ENCODE data around the gene ZNF776.
"Not testable (repeated sequence)": the region's sequence is repeated elsewhere in the genome, so short reads cannot be mapped to it uniquely, and the experiment has no call there.

The ZNF776 gene

GRCh38 chr19:57746580-57747471 lies at the start of gene ZNF776:
Gene ZNF776, plus strand, starts transcription at chr19:57746815. Its CDS starts 244 bp downstream, at chr19:57747059.
- DNase-seq (ENCODE audit: low read depth in 2 of 2, low spot score in 1 of 2), result peak; percentile 62 to 69

- DNase-seq (ENCODE audit: low read depth in 2 of 2, low spot score in 1 of 2), result no peak
Measured at GRCh38 chr19:57701625-57702024, 45.0 kb upstream of the ZNF776 start.

GRCh38 chr19:57706346-57706745 lies 40.3 kb upstream of the ZNF776 start:
- no peak for DNase-seq (ENCODE audit: low read depth in 2 of 2, low spot score in 1 of 2)

- no peak for DNase-seq (ENCODE audit: low read depth in 2 of 2, low spot score in 1 of 2)
Measured at GRCh38 chr19:57708641-57709361, 37.8 kb upstream of the ZNF776 start, which contains the start of gene ZNF154. Gene ZNF154, minus strand, starts transcription at chr19:57709204. Its CDS starts 233 bp downstream, at chr19:57708971.

- DNase-seq (ENCODE audit: low read depth in 2 of 2, low spot score in 1 of 2), result no peak
Measured at GRCh38 chr19:57709616-57710015, 37.0 kb upstream of the ZNF776 start.

GRCh38 chr19:57712222-57712621 lies 34.4 kb upstream of the ZNF776 start:
- no peak for DNase-seq (ENCODE audit: low read depth in 2 of 2, low spot score in 1 of 2)

GRCh38 chr19:57719424-57719823 lies 27.2 kb upstream of the ZNF776 start:
- no peak for DNase-seq (ENCODE audit: low read depth in 2 of 2, low spot score in 1 of 2)

GRCh38 chr19:57719901-57720519 lies 26.6 kb upstream of the ZNF776 start:
- no peak for DNase-seq (ENCODE audit: low read depth in 2 of 2, low spot score in 1 of 2)

GRCh38 chr19:57720878-57721277 lies 25.7 kb upstream of the ZNF776 start:
- DNase-seq (ENCODE audit: low read depth in 2 of 2, low spot score in 1 of 2), result no peak

- not testable (repeated sequence) for DNase-seq (ENCODE audit: low read depth in 2 of 2, low spot score in 1 of 2)
Measured at GRCh38 chr19:57738320-57738719, 8.3 kb upstream of the ZNF776 start.

- not testable (repeated sequence) for DNase-seq (ENCODE audit: low read depth in 2 of 2, low spot score in 1 of 2)
Measured at GRCh38 chr19:57738770-57739169, 7.8 kb upstream of the ZNF776 start.

GRCh38 chr19:57747472-57747807 lies 825 bp downstream of the ZNF776 start:
- no peak for DNase-seq (ENCODE audit: low read depth in 2 of 2, low spot score in 1 of 2)

- no peak for DNase-seq (ENCODE audit: low read depth in 2 of 2, low spot score in 1 of 2)
Measured at GRCh38 chr19:57748029-57748428, 1.4 kb downstream of the ZNF776 start.

GRCh38 chr19:57754091-57754673 lies 7.6 kb downstream of the ZNF776 start:
- no peak for DNase-seq (ENCODE audit: low read depth in 2 of 2, low spot score in 1 of 2)

- DNase-seq (ENCODE audit: low read depth in 2 of 2, low spot score in 1 of 2), result no peak
Measured at GRCh38 chr19:57755031-57755430, 8.4 kb downstream of the ZNF776 start.

GRCh38 chr19:57757941-57758340 lies 11.3 kb downstream of the ZNF776 start:
- DNase-seq (ENCODE audit: low read depth in 2 of 2, low spot score in 1 of 2), result no peak

- DNase-seq (ENCODE audit: low read depth in 2 of 2, low spot score in 1 of 2), result no peak
Measured at GRCh38 chr19:57759096-57759495, 12.5 kb downstream of the ZNF776 start.

GRCh38 chr19:57769345-57770131 lies 22.9 kb downstream of the ZNF776 start, which contains the start of gene ZNF586:
Gene ZNF586, plus strand, starts transcription at chr19:57769676. Its CDS starts 167 bp downstream, at chr19:57769843.
- peak; percentile 67 to 69 for DNase-seq (ENCODE audit: low read depth in 2 of 2, low spot score in 1 of 2)

GRCh38 chr19:57771417-57771816 lies 24.8 kb downstream of the ZNF776 start:
- no peak for DNase-seq (ENCODE audit: low read depth in 2 of 2, low spot score in 1 of 2)

GRCh38 chr19:57773488-57773887 lies 26.9 kb downstream of the ZNF776 start:
- DNase-seq (ENCODE audit: low read depth in 2 of 2, low spot score in 1 of 2), result no peak
